ENCODE data around the gene CRYGS.

DNA sequence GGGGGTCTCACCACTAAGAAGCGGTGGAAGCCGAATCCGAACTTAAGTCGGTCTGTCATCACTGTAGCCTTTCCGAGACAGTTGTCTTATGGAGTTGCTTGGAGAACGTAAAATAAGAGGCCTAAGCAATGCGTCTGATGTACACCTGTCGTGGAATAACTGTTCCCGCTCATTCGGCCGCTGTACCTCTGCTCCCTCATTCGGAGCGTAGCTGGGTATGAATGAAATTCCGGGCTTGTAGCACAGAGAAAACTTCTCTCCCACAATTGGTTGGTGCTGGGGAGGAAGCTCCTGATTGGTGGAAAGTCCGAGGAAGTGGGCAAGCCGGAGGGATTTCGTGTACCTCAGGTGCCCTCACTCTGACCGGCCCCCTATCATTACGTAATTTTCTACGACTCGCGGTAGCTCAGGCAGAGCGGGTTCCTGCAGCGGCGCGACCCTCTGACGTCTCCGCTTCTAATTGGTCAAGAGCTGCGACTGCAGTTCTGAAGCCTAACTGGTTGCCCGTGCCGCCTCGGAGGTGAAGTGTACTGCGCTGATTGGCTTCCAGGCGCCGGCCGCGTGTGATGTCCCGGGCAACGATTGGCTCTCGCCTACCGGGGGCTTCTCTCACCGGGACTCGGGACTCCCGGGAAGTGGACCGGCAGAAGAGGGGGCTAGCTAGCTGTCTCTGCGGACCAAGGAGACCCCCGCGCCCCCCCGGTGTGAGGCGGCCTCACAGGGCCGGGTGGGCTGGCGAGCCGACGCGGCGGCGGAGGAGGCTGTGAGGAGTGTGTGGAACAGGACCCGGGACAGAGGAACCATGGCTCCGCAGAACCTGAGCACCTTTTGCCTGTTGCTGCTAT lies 26.1 kb upstream of the CRYGS start, which contains the start of gene DNAJB11:
- TF ChIP-seq, protein P1, sequence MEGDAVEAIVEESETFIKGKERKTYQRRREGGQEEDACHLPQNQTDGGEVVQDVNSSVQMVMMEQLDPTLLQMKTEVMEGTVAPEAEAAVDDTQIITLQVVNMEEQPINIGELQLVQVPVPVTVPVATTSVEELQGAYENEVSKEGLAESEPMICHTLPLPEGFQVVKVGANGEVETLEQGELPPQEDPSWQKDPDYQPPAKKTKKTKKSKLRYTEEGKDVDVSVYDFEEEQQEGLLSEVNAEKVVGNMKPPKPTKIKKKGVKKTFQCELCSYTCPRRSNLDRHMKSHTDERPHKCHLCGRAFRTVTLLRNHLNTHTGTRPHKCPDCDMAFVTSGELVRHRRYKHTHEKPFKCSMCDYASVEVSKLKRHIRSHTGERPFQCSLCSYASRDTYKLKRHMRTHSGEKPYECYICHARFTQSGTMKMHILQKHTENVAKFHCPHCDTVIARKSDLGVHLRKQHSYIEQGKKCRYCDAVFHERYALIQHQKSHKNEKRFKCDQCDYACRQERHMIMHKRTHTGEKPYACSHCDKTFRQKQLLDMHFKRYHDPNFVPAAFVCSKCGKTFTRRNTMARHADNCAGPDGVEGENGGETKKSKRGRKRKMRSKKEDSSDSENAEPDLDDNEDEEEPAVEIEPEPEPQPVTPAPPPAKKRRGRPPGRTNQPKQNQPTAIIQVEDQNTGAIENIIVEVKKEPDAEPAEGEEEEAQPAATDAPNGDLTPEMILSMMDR (IDR thresholded peaks at IDR 0.05; ENCODE audit: low read depth, low read length): no peak
- no peak for TF ChIP-seq EZH2phosphoT487 (IDR thresholded peaks at IDR 0.05; ENCODE audit: low read depth)

Data from OCI-LY3 (cell line).